Activated T-cell treated with anti-CD3 and anti-CD28 coated beads for 4 hours (primary cell): ENCODE results near the gene RPS6KA5.
"Not testable (repeated sequence)": the region's sequence is repeated elsewhere in the genome, so short reads cannot be mapped to it uniquely, and the experiment has no call there.

Experiments used
- DNase-seq: peaks from one replicate; pipeline ENCODE4 v3.0.0-alpha.2; 2020

Gene RPS6KA5

DNA sequence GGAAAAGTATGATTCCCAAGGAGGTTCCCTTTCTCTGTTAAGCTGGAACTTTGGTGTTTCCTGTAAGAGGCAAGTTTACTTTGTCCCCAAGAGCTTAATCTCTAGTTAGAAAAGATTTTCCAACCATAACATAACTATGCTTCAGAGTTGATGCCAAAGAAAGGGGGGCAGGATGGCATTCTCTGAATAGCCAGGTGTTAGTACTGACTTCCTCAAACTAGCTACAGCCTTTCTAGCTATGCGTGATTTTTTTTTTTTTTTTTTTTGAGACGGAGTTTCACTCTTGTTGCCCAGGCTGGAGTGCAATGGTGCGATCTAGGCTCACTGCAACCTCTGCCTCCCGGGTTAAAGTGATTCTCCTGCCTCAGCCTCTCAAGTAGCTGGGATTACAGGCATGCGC, 204.3 kb downstream of the RPS6KA5 start:
- not testable (repeated sequence) for DNase-seq

DNA sequence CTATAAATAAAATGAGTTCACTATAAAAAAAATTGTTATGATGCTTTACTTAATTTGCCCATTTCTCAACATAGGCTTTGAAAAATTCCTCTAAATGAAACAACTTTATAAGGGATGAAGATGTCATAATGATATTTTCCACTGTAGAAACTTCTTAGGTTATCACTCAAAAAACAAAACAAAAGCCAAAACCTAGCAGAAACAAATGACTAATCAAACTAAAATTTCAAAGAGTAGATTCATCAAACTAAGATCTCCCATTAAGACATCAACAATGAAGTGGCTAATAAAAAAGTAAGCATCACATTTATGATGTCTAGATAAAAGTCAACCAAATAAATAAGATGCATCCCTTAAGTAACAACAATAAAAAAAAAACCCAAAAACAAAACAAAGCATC, 207.3 kb downstream of the RPS6KA5 start:
- DNase-seq, result no peak

DNA sequence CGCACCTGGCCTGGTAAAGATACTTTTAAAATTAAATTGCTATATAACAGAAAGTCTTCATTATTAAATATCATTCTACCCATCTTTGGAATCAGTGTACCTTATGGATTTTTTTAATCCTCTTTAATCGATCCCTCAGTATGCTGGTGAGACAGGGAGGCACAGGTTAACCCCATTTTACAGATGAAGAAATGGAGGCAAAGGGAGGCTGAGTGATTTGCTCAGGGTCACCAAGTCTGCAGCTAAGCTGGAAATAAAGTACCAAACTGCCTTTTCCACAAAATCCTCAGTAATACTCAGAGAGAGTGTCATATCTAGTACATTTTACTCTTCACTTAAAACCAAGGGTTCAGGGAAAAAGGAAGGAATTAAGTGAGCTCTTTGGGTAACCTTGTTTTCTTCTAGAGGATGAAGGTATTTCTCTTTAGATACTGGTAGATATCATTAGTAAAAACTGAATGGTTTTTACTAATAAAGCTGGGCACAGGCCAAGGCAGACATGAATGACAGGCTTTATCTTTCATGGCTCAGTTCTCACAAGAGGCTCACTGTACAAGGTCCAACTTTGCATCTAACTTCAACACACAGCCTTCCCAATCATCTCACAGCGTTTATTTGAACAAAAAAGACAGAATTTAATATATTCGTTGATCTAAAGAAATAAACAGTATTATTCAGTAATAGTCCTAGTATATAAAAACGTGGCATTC, 209.0 kb downstream of the RPS6KA5 start:
- DNase-seq, result no peak

DNA sequence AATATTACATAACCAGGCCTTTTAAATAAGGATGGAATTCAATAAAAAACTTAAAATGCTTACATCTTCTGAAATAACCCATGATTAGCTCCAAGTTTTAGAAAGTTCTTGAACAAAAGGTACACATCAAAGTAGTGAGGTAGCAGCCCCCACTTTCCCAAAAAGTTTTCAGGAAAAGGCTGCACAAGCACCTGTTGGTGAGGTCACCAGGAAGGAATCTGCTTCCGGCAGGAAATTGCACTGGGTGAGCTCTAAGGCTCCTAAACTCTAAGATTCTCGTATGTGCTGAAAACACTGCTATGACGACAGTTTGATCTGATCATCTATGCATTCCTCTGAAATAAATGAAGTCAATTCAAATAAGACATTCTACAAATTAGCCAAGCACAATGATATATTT, 210.0 kb downstream of the RPS6KA5 start:
- DNase-seq, result no peak

DNA sequence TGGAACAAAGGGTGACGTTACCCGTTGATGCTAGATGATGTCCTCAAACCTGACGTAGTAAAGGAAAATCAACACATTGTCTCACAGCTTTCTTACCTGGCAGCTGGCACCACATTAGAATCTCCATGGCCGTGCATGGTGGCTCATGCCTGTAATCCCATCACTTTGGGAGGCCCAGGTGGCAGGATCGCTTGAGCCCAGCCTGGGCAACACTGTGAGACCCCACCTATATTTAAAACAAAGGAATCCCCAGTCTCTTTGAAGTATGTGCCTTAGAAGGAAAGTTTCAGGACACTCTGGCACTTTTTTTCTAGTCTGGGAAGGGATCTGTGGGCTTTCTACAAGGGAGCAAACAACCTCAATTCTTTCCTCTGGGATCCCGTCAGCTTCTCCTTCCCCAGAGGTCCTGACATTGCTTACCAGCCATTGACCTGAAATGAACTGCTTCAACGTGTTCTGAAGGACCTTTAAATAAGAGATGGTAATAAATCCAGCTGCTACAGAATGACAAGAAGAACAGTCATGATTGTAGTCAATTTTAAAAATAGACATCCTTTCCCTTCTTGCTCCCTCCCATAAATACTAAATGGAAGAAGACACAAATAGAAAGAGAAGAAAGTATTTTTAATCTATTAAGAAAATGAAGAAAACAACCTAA, 210.5 kb downstream of the RPS6KA5 start:
- DNase-seq, result no peak

DNA sequence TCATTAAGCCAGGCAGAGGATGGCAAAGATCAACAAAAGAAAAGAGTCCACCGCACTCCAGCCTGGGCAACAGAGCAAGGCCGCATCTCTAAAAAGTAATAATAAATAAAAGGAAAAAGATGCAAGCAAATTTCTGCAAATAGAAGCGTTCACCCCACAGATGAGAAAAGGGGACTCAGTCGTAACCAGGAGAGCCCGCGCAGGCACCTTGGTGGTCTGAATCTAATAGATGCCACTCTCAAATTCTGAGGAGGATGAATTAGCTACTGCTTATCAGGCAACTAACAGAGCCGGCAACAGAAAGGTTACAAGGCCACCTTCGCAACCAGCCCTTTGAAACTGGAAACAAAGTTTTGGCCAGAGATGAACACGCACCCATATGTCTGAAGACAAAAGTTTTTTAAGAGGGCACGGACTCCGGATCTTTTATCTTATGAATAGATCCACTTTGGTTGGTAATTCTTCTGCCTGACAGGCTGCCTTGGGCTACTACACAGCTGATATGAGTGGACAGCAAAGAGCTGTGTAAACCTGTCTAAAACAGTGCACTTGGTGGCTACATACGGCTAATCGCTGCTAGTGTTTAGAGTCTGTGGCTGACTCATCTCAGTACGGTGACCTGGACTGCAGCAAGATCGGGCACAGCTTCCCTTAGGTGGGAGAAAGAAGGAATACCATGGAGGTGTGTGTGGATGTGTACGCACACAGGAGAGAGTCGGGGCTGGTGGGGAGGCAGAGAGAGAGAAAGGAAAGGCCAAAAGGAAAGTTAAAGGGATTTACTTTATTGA, 211.3 kb downstream of the RPS6KA5 start:
- DNase-seq, result no peak

DNA sequence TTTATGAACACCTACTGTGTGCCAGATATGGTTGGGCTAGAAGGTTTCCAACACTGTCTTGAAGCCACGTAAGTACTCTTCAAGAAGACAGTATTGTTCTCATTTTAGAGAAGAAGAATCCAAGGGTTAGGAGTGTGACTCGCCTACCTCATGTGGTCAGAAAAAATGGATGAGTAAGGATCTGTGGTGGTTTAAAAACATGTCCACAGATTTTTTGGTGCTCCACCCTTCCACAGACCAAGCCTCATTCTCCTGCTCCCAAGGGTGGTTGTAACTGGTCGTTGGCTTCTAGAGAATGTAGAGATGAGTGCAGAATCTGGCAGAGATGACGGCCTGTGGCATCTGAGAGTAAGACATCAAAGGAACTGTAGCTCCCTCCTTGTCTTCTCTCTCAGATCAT, 213.9 kb downstream of the RPS6KA5 start:
- no peak for DNase-seq

DNA sequence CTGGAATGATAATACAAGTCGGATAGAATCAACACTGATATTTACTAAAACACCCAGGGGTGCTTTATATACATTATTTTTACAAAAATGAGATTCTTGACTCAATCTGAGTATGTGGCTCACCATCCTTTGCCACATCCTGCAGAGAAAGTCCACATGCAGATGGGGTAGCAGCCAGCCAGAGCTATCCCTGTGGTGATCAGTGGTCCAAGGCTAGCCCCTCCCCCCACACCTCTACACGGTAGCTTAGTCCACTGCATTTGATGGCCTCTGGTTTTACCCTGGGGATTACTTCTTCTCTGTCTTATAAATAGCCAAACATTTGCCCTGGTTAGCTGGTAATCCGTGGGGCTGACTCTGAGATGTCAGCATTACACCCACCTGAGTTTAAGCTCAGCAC, 216.1 kb downstream of the RPS6KA5 start:
- no peak for DNase-seq

DNA sequence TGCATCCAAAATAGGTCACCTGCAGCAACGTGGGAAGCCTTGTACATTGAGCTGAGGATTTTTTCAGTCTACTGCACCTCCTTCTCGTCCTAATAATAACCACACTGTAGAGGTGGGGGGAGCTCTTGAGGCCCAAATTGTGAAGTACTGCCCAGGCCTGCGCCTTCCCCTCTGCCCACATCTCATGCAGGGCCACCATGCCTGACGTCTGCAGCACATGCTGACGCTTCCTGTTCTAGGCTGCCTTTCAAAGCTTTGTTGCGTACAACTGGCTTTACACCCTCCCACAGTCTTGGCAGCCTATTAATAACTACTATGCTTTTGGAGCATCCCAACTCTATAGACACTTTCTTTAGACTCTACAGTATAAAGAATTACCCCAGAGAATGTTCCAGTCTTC, 217.7 kb downstream of the RPS6KA5 start:
- DNase-seq, result no peak

DNA sequence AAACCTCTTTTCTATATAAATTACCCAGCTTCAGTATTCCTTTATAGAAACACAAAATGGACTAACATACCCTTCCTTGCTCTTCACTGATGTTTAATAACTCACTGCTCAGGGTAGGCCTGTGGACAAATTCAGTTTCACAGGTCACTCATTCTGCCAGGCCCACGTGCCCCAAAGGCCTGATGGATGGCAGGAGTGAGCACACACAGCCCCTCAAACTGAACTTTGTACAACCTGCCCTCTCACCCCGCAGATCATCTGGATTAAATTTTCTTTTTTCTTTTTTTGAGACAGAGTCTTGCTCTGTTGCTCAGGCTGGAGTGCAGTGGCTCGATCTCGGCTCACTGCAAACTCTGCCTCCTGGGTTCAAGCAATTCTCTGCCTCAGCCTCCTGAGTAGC, 219.8 kb downstream of the RPS6KA5 start:
- not testable (repeated sequence) for DNase-seq

DNA sequence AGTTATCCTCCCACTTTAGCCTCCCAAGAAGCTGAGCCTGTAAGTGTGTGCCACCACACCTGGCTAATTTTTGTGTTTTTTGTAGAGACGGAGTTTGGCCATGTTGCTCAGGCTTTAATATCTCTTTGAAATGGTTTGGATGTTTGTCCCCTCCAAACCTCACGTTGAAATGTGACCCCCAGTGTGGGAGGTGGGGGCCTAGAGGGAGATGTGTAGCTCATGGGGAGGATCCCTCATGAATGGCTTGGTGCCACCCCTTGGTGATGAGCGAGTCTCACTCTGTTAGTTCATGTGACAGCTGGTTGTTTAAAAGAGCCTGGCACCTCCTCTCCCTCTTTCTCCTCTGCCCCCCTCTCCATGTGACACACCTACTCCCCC, 220.6 kb downstream of the RPS6KA5 start:
- no peak for DNase-seq

DNA sequence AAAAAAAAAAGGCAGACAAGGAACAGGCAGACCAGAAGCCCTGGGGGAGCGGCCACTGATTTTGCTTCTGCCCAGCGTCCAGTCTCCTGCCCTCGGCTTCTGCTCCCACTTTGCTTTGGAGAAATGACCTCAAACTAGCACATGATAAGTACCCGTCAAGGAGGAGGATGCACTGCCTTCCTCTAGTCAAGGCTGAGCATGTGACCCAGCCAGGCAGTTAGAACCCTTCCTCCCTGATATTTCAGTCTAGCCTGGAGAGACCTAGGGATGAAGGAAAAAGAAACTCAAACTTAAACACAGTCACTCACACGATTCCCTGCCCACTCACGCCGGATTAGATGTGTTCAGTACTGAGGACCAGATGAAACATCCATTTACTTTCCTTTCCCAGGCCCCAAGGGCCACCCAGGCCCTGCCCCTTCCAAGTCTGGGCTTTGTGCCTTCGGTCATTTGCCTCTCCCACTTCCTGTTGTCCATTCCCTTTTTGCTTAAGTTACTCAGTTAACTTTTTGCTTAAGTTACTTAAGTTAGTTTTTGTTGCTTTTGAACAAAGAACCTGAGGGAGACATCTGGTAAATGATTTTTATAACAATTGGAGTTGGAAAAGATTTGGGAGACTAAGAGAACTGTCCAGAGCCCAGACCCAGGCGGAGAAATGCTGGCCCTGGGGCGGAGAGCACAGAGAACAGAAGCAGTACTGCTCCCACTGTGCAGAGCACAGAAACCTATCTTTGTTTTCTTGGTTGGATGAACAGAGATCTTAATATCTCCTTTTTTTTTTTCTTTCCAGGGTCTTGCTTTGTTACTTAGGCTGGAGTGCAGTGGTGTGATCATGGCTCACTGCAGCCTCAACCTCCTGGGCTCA, 221.2 kb downstream of the RPS6KA5 start:
- no peak for DNase-seq

DNA sequence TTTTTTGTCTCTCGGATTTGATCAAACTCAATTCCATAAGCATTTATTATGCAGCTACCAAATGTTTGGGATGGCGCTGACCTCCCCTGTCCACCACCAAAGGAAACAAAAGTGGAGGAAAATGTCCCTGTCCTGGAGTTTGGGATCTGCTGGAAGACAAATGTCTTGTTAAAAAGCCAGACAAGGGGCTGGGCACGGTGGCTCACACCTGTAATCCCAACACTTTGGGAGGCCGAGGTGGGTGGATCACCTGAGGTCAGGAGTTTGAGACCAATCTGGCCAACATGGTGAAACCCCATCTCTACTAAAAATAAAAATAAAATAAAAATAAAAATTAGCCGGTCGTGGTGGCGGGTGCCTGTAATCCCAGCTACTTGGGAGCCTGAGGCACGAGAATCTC, 221.9 kb downstream of the RPS6KA5 start:
- DNase-seq, result not testable (repeated sequence)

DNA sequence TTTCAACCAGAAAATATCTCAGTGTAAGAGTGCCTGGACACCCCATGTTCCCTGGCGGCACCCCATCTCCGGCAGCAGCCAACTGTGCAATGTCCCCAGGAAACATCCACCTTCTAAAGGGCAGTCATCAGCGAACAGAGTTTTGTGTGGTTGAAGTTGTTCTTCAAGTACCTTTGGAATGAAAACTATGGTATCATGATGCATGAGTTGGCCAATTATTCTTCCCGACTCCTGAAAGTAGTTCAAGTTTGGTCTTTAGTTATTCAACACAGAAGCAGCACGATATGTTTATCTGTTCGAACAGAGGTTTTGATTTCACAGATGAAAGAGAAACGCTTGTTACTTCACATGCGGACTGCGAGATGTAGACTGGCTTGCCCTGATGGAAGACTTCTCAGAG, 223.1 kb downstream of the RPS6KA5 start:
- DNase-seq, result no peak

DNA sequence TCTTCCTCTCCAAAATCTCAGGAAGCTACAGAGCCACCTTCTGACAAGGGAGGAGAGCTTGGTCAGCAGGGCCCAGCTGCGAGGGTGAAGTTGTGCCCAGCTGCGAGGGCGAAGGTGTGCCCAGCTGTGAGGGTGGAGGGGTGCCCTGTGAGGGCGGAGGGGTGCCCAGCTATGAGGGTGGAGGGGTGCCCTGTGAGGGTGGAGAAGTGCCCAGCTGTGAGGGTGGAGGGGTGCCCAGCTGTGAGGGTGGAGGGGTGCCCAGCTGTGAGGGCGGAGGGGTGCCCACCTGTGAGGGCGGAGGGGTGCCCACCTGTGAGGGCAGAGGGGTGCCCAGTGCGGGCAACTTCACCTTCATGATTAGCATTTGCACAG, 223.8 kb downstream of the RPS6KA5 start:
- DNase-seq, result no peak

DNA sequence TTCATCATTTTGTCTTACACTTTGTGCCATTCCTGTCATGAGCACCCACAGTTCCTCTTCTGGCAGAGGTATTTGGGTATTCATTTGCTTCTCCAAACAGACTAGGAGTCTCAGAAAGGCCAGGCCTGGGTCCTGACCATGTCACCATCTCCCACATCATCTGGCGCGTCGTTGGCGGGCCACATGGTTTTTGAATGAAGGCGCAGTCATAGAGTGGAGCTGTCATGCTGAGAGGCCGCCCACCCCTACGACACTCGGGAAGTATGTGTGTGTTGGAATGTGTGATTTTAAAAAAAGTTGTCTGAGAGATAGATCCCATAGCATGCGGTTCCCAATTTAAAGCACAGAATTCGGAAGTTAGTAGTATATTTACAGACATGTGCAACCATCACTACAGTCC, 228.6 kb downstream of the RPS6KA5 start:
- DNase-seq, result no peak

DNA sequence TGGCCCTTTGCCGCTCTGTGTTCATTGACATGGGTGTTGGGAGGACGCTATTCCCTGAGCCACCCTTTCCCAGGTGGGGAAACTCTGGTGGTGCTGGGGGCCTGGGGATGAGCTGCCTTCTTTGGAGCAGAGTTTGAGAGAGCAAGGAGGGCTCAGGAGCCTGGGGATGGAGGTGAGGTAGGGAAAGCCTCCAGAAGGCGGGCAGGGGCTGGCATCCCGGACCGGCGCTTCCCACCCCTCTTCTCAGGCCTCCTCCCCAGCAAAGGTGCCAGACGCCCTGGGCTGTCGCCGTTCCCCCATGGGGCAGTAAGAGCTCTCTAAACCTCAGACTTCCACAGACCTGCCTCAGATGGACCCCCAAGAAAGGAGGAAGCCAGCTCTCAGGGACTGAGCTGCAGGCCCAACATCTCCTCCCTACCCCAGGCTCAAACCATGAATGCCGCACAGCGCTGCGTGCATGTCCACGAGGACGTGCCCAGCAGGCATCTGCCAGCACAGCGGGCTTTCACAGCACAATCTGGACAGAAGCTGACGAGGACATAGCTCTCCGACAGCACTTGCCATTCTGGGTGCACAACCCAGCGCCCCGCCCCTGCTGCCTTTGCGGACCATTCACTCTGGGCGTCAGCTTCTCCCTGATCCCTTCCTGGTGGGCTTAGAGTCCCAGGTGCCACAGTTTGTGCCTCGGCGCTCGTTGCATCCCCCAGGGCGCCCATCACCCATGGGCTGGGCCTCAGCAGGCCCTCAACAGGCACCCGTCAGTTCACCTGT, 229.3 kb downstream of the RPS6KA5 start:
- no peak for DNase-seq

DNA sequence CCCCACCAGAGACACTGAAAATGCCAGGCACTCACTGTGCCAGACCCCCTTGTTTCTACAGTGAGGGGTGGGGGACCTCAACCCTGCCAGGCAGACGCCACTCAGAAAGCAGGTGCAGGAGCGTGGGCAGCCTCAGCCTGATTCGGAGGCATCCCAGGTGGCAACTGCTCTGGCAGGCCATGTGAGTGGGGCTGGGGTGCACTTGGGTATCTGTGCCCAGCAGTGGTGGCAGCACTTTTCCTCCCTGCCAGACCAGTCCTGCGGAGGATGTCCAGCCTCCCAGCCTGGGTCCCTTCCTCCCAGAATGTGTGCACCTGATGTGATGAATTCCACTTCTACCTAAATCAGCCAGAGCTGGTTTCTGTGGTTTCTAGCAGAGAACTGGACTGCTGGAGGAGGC, 230.8 kb downstream of the RPS6KA5 start:
- no peak for DNase-seq

DNA sequence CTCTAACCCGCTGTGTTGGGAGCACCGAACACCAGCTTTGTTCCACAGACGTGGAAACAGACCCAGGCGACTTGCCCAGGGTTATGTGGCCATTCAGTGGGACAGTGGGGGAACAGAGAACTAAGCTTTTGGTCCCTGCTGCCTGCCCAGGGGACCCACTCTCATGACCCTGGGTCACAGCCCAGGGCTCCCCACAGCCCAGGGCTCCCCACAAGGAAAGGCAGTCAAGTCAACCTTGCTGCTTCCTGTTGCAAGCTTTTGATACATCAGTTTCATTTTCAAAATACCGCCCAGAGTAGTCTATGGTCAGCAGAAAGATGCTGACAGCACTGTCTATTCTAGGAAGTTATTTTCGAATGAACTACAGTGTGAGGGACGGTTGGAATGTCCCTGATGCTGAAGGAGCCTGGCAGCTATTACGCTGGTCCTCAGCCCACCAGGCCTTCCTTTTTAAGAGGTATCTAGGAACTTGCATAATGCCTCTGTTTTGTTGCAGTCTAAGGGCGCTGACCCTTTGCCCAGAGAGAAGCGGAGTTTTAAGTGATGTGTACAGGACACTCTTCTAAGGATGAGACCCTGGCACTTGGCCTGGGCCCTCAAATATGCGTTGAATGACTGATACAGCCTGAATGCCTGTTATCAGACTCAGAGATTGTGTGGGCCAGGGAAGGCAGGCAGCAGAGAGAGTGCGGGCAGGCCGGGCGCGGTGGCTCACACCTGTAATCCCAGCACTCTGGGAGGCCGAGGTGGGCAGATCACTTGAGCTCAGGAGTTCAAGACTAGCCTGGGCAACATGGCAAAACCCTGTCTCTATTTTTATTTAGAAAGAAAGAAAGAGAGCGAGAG, 231.6 kb downstream of the RPS6KA5 start:
- DNase-seq, result no peak

DNA sequence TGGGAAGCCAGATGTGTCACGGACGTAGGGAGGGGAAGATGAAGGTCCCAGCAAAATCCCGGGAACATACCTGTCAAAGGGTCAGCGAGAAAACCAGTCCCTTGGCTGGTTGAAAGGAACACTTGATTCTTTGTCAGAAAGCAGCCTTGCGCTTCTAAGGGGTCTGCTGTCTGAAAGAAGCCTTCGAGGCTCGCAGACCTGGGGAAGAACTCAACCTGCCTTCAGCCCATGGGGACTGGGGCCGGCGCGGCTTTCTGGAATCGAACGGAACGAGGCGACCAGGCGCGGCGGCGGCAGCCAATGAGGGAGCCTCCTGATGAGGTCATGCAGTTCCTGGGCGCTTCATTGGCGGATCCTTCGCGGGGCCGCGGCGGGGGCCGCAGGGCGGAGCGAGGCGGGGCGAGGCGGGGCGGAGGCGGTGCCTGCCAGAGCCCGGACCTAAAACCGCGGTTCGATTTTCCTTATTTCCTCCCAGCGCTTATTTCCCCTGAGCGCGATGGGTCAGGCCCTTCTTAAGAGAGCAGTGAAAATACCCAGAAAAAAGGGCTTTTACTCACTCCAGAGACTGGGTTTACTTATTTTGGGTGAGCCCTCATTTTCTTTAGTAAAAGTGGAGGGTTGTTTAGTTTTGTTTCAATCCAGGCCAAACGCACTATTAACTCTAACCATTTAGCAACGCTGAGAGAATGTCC, 232.4 kb downstream of the RPS6KA5 start:
- DNase-seq, result peak; percentile 84

DNA sequence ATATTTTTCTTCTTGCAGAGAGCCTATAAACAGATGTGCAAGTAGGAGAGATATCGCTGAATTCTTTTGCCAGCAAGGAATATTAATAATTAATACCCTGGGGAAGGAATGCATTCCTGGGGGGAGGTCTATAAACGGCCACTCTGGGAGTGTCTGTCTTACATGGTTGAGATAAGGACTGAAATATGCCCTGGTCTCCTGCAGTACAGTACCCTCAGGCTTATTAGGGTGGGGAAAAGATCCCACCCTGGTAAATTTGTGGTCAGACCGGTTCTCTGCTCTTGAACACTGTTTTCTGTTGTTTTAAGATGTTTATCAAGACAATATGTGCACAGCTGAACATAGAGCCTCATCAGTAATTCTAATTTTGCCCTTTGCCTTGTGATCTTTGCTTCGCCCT, 236.9 kb downstream of the RPS6KA5 start:
- not testable (repeated sequence) for DNase-seq
